Measurements from ENCODE around the gene RASSF7. TPM values are rescaled to one million over a fixed set of nuclear protein-coding genes. Genes with fewer than 3 reads are reported as not detected.

RASSF7 gene
- total and polyA plus RNA-seq, 10 of the 15 experiments (the other 5 are each of a cell fraction or from before 2014, with no cell fraction given): 0.39 to 29.7 (median 13.2) TPM

- Histone ChIP-seq H3K4me2 (ENCODE audit: control insufficient read depth, insufficient read depth) (no peak overlapping the region), H3K4me3 (no peak overlapping the region), H3K36me3 (ENCODE audit: control insufficient read depth in 2 of 2, insufficient read depth in 2 of 2, low read length in 1 of 2) (peaks cover 0 to 12% of the 10 kb centered on the region in 2 experiments; a peak in 3 of 4 replicates), H3K79me2 (ENCODE audit: control insufficient read depth, insufficient read depth, low read length) (peaks cover 16% of the 10 kb centered on the region), H3K4me1 (ENCODE audit: control insufficient read depth, insufficient read depth, low read length) (peaks cover 8% of the 10 kb centered on the region), H4K20me1 (ENCODE audit: control insufficient read depth, insufficient read depth) (no peaks in the 10 kb centered on the region), H3K9me3 (replicated peaks; ENCODE audit: control insufficient read depth, insufficient read depth, low read length) (no peaks in the 10 kb centered on the region), H3K9ac (ENCODE audit: control insufficient read depth, insufficient read depth, low read length) (no peak overlapping the region), H3K27me3 (replicated peaks in 1 of 2; ENCODE audit: control insufficient read depth in 2 of 2, insufficient read depth in 2 of 2, low read length in 1 of 2) (no peaks in the 10 kb centered on the region), H3K27ac (ENCODE audit: control insufficient read depth, insufficient read depth) (no peak overlapping the region), H2AFZ (ENCODE audit: control insufficient read depth, low read depth, low read length) (no peak overlapping the region)
- in situ Hi-C loops (cut with MboI) (no loop called here), intact Hi-C loops (cut with micrococcal nuclease; ENCODE audit: unreplicated experiment) (no loop called here)
- FAIRE-seq: no peak
- DNase-seq (ENCODE audit: low read depth, low spot score): no peak
- ChIA-PET CTCF (no interaction called here), SMC1A (ENCODE audit: uncharacterized antibody, unreplicated experiment) (no interaction called here), RAD21 (ENCODE audit: unreplicated experiment) (no interaction called here), POLR2A (no interaction called here)
- no TSS peak for BruUV-seq (replicated peaks)
- no peak for ATAC-seq
- TF ChIP-seq FOXK2 (IDR thresholded peaks at IDR 0.05) (no peak), POLR2A (IDR thresholded peaks at IDR 0.05; ENCODE audit: low read depth, low read length) (no peak), TCF7 (IDR thresholded peaks at IDR 0.05; ENCODE audit: borderline replicate concordance) (no peak), FOS (IDR thresholded peaks at IDR 0.05; ENCODE audit: borderline replicate concordance, extremely low read depth, insufficient read length) (no peak), BMI1 (IDR thresholded peaks at IDR 0.05; ENCODE audit: borderline replicate concordance) (no peak), JUND (IDR thresholded peaks at IDR 0.05; ENCODE audit: low read depth, low read length) (no peak), ASH2L (IDR thresholded peaks at IDR 0.05; ENCODE audit: borderline replicate concordance, low read depth) (no peak), TAF1 (IDR thresholded peaks at IDR 0.05; ENCODE audit: borderline replicate concordance, low read depth, low read length) (no peak), HDAC6 (IDR thresholded peaks at IDR 0.05; ENCODE audit: unreplicated experiment) (no peak)
- TF ChIP-seq, protein P1, sequence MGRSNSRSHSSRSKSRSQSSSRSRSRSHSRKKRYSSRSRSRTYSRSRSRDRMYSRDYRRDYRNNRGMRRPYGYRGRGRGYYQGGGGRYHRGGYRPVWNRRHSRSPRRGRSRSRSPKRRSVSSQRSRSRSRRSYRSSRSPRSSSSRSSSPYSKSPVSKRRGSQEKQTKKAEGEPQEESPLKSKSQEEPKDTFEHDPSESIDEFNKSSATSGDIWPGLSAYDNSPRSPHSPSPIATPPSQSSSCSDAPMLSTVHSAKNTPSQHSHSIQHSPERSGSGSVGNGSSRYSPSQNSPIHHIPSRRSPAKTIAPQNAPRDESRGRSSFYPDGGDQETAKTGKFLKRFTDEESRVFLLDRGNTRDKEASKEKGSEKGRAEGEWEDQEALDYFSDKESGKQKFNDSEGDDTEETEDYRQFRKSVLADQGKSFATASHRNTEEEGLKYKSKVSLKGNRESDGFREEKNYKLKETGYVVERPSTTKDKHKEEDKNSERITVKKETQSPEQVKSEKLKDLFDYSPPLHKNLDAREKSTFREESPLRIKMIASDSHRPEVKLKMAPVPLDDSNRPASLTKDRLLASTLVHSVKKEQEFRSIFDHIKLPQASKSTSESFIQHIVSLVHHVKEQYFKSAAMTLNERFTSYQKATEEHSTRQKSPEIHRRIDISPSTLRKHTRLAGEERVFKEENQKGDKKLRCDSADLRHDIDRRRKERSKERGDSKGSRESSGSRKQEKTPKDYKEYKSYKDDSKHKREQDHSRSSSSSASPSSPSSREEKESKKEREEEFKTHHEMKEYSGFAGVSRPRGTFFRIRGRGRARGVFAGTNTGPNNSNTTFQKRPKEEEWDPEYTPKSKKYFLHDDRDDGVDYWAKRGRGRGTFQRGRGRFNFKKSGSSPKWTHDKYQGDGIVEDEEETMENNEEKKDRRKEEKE (IDR thresholded peaks at IDR 0.05): no peak
- TF ChIP-seq, protein P2, sequence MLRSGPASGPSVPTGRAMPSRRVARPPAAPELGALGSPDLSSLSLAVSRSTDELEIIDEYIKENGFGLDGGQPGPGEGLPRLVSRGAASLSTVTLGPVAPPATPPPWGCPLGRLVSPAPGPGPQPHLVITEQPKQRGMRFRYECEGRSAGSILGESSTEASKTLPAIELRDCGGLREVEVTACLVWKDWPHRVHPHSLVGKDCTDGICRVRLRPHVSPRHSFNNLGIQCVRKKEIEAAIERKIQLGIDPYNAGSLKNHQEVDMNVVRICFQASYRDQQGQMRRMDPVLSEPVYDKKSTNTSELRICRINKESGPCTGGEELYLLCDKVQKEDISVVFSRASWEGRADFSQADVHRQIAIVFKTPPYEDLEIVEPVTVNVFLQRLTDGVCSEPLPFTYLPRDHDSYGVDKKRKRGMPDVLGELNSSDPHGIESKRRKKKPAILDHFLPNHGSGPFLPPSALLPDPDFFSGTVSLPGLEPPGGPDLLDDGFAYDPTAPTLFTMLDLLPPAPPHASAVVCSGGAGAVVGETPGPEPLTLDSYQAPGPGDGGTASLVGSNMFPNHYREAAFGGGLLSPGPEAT (IDR thresholded peaks at IDR 0.05; ENCODE audit: low read depth): no peak
- TF ChIP-seq, protein P3, sequence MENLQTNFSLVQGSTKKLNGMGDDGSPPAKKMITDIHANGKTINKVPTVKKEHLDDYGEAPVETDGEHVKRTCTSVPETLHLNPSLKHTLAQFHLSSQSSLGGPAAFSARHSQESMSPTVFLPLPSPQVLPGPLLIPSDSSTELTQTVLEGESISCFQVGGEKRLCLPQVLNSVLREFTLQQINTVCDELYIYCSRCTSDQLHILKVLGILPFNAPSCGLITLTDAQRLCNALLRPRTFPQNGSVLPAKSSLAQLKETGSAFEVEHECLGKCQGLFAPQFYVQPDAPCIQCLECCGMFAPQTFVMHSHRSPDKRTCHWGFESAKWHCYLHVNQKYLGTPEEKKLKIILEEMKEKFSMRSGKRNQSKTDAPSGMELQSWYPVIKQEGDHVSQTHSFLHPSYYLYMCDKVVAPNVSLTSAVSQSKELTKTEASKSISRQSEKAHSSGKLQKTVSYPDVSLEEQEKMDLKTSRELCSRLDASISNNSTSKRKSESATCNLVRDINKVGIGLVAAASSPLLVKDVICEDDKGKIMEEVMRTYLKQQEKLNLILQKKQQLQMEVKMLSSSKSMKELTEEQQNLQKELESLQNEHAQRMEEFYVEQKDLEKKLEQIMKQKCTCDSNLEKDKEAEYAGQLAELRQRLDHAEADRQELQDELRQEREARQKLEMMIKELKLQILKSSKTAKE (IDR thresholded peaks at IDR 0.05; ENCODE audit: low read depth, poor library complexity, severe bottlenecking): no peak
- WGBS (ENCODE audit: insufficient coverage, insufficient replicate concordance, low lambda C conversion rate, missing lambda C conversion rate): 80% methylated on average over 23 of the region's 28 CpGs
Measured at GRCh38 chr11:530960-531831, 29.6 kb upstream of the RASSF7 start.

All from GM12878 (cell line).